Hematopoietic multipotent progenitor cell treated with erythropoietin and hydrocortisone succinate and interleukin-3 and kit ligand, for 6 days (in vitro differentiated cells): ENCODE data around the gene IL1B.

Experiments
- DNase-seq: peaks from one replicate; pipeline ENCODE4 v3.0.0-alpha.2; 2015

The IL1B gene

DNA sequence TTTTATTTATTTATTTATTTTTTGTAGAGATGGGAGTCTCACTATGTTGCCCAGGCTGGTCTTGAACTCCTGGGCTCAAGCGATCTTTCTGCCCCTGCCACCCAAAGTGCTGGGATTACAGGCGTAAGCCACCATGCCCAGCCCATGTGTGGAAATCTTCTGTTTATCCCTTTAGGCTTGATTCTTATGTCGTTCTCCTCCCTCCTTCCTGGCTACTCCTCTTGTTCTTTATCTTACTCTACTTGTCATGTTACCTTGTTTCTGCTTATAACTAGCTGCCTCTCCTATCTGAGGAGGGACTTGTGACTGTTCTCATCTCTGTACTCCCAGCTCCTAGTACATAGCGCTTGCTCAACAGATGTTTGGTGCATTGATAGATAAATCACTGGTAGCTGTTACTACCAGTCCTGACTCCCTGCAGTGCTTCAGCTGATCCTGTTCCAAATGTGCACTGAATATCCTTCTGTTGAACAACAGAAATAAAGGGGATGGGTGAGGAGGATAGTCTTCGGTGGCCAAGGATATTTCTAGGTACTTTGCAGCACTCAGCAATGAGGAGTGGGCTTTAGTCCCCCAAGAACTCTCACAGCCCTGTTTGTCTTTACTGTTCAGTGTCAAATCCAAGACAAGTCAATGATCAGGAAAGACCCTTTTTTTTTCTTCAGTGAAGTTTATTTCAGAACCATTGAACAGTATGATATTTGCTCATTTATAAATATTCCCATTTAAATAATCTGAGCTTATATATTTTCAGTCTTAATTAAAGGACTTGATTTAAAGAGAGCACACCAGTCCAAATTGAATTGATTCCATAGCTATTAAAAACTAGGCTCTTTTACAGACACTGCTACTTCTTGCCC lies 7.2 kb downstream of the IL1B start:
- DNase-seq: peak; percentile 89

DNA sequence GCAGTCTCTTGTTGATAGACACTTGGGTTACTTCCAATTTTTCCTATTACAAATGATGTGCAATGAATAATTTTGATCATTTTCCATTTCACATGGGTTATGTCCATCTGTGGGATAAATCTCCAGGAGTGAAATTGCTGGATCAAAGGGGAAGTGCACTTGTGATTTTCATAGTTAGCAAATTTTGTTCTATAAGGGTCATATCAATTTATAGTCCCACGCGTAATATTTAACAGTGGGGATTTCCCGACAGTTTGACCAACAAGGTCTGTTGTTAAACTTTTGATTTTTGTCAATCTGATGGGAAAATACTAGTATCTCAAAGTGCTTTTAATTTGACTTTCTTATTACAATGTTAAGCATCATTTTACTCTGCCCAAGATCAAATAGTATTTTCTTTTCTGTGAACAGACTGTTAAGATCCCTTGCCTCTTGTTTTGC lies 8.3 kb downstream of the IL1B start:
- no peak for DNase-seq

DNA sequence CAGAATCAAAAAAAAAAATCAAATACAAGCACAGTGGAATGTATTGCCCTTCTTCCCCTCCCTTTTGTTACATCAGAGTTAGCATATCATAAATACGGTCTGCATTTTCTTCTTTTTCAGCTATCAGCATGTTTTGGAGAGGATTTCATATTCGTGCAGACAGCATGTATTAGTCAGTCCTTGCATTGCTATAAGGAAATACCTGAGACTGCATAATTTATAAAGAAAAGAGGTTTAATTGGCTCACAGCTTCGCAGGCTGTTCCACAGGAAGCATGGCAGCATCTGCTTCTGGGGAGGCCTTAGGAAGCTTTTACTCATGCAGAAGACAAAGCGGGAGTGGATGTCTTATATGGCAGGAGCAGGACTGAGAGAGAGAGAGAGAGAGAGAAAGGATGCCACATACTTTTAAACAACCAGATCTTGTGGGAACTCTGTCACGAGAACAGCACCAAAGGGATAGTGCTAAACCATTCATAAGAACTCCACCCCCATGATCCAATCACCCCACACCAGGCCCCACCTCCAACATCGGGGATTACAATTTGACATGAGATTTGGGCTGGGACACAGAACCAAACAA lies 8.9 kb downstream of the IL1B start:
- no peak for DNase-seq

DNA sequence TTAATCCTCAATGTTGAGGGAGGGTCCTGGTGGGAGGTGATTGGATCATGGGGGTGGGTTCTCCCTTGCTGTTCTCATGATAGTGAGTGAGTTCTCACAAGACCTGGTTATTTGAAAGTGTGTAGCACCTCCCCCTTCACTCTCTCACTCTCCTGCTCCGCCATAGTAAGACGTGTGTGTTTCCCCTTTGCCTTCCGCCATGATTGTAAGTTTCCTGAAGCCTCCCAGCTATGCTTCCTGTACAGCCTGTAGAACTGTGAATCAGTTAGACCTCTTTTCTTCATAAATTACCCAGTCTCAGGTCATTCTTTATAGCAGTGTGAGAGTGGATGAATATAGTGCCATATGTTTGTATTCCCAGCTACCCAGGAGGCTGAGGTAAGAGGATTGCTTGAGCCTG lies 9.6 kb downstream of the IL1B start:
- no peak for DNase-seq

- peak; percentile 40 for DNase-seq
Observed at GRCh38 chr2:112825706-112826105, 10.9 kb downstream of the IL1B start.

DNA sequence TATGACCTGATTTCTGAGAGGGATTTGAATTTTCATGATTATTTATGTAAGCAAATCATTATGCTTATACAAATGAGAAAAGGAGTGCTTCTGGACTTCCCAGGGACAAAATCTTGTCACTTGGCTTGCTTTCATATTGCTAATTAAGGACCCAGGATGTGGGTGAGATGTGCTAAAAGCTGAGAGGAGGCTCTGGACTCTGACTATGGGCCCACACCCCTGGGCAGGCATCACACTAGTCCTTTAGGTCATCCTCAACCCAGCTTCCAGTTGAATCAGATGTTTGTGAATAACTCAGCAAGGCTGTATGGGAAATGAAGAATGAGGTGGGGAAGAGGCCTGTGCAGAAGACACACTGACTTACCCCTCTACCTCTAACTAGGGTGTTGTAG lies 11.9 kb downstream of the IL1B start:
- no peak for DNase-seq

GRCh38 chr2:112821682-112822081 lies 14.9 kb downstream of the IL1B start:
- peak; percentile 50 for DNase-seq

GRCh38 chr2:112821142-112821541 lies 15.4 kb downstream of the IL1B start:
- no peak for DNase-seq

GRCh38 chr2:112820343-112820742 lies 16.2 kb downstream of the IL1B start:
- DNase-seq: no peak

GRCh38 chr2:112819081-112819480 lies 17.5 kb downstream of the IL1B start:
- DNase-seq: no peak

- no peak for DNase-seq
Observed at GRCh38 chr2:112818094-112818902, 18.3 kb downstream of the IL1B start.

- DNase-seq: no peak
Observed at GRCh38 chr2:112817082-112817689, 19.4 kb downstream of the IL1B start.

DNA sequence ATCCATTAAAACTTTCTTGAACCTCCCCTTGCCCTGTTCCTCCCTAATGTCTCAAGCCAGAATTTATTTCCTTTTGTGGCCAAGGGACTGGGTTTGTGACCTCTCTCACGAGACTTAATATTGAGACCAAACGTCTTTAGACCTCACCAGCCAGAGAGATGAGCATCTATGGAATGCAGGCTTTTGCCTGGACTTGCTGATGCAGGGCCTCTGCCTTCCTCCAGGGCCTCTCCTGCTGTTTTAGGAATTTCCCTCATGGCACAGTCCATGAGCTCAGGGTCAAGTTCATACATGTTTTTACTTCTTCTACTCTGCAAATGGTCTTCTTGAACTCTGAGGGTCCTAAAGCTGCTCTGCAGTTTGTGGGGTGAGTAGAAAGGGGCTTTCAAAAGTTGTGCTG lies 22.3 kb downstream of the IL1B start:
- no peak for DNase-seq

- peak; percentile 58 for DNase-seq
Observed at GRCh38 chr2:112813280-112813966, 23.2 kb downstream of the IL1B start.

DNA sequence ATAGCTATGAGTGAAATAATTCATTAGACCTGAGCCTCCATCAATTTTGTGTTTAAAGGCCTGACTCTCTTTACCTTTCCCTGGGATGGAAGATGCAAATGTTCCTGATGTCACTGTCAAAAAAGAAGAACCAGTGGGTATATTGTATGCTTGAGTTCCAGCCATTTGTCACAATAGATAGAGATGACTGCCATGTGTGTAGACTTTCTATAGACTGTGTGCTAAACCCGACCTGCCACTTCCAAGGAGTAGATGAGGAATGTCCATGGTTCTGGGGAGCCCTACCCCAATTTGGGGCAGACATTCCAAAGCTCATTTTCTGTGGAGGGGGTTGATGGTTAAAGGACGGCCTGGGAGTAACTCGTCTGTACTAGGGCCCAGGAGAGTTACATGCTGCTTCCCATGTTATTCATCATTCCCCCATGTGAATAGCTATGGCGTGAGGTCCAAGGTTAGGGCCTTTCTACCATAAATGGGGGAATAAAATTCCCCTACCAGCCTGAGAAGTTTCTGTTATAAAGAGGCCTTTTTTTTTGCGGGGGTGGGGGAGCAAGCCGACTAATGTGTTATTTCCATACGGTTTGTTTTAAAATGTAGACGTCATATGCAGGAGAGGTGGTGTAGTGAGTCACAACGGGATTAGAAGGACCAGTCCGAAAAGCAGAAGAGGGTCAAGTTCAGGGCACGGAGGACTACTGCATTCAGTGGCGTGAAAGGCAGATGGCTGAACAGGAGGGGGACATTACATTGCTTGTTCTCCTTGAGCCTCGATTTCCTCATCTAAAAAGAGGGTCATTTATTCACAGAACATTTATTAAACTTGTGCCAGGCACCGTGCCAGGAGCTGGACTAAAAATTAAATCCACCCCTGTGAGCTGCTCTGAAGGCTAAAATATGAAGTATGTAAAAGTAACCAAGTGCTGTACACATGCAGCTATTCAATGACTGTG lies 24.0 kb downstream of the IL1B start:
- DNase-seq: no peak

GRCh38 chr2:112811841-112812306 lies 24.7 kb downstream of the IL1B start:
- no peak for DNase-seq

- no peak for DNase-seq
Observed at GRCh38 chr2:112811276-112811831, 25.2 kb downstream of the IL1B start.

DNA sequence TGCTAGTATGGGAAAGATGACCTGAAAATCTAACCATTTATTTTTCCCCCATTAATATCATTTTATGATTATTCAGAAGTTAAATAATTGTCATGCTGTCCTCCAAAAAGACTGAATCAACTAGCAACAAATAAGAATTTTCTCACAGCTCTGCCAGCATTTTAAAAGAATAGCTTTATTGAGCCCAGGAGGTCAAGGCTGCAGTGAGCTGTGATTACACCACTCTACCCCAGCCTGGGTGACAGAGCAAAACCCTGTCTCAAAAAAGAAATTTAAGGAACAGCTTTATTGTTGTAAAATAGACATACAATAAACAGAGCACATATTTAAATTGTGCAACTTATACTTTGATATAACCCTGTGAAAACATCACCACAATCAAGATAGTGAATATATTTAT lies 27.5 kb downstream of the IL1B start:
- DNase-seq: no peak

GRCh38 chr2:112807233-112807807 lies 29.3 kb downstream of the IL1B start:
- no peak for DNase-seq

- no peak for DNase-seq
Observed at GRCh38 chr2:112805542-112805941, 31.0 kb downstream of the IL1B start.
